Glutamatergic neuron (in vitro differentiated cells): ENCODE measurements around the gene GCC2. TPM values are rescaled to one million over a fixed set of nuclear protein-coding genes. Genes with fewer than 3 reads are reported as not detected.
A peak's percentile ranks its signal among the peaks of the same experiment; 100 is the strongest.

Experiments used
- DNase-seq: peaks from one replicate; pipeline ENCODE4 v3.0.0; 2022
- H3K27ac Mint-ChIP-seq: one replicate; pipeline ENCODE4 v1.8.0; 2020; ENCODE audit warnings: mild to moderate bottlenecking, mixed read lengths, inconsistent platforms; ENCODE audit not compliant: unreplicated experiment
- H3K27me3 Mint-ChIP-seq: one replicate; pipeline ENCODE4 v1.8.0; 2020; ENCODE audit warnings: mild to moderate bottlenecking, moderate library complexity, mixed read lengths, inconsistent platforms; ENCODE audit not compliant: unreplicated experiment
- H3K36me3 Mint-ChIP-seq: one replicate; pipeline ENCODE4 v1.8.0; 2020; ENCODE audit warnings: mild to moderate bottlenecking, mixed read lengths, inconsistent platforms; ENCODE audit not compliant: unreplicated experiment
- H3K4me1 Mint-ChIP-seq: one replicate; pipeline ENCODE4 v1.8.0; 2020; ENCODE audit warnings: mild to moderate bottlenecking, low read depth, mixed read lengths, inconsistent platforms; ENCODE audit not compliant: unreplicated experiment
- H3K4me3 Mint-ChIP-seq: one replicate; pipeline ENCODE4 v1.8.0; 2020; ENCODE audit warnings: mild to moderate bottlenecking, mixed read lengths, inconsistent platforms; ENCODE audit not compliant: unreplicated experiment
- H3K9me3 Mint-ChIP-seq: one replicate; pipeline ENCODE4 v1.8.0; 2020; ENCODE audit warnings: mild to moderate bottlenecking, moderate library complexity, mixed read lengths, inconsistent platforms; ENCODE audit not compliant: unreplicated experiment
- long read RNA-seq: library from polyadenylated mRNA; unstranded; transcript quantifications from one replicate; pipeline ENCODE4 v2.0.0, GENCODE V29; 2020; ENCODE audit not compliant: unreplicated experiment
- total RNA-seq: library from RNA; stranded (reverse); fragmentation: NEBNext Ultra II Directional; extraction: Animal tissue kit (Norgen Biotek cat#: 25700); gene quantifications from one replicate; pipeline ENCODE4 v1.2.1, GENCODE V29; 2021; ENCODE audit not compliant: unreplicated experiment
- TF ChIP-seq, protein P1 (sequence below): fragments of 200-600 bp; sonication (generic); IDR thresholded peaks from one replicate; pipeline ENCODE4 v1.5.0; 2021; ENCODE audit not compliant: partially characterized antibody, unreplicated experiment

The GCC2 gene, protein sequence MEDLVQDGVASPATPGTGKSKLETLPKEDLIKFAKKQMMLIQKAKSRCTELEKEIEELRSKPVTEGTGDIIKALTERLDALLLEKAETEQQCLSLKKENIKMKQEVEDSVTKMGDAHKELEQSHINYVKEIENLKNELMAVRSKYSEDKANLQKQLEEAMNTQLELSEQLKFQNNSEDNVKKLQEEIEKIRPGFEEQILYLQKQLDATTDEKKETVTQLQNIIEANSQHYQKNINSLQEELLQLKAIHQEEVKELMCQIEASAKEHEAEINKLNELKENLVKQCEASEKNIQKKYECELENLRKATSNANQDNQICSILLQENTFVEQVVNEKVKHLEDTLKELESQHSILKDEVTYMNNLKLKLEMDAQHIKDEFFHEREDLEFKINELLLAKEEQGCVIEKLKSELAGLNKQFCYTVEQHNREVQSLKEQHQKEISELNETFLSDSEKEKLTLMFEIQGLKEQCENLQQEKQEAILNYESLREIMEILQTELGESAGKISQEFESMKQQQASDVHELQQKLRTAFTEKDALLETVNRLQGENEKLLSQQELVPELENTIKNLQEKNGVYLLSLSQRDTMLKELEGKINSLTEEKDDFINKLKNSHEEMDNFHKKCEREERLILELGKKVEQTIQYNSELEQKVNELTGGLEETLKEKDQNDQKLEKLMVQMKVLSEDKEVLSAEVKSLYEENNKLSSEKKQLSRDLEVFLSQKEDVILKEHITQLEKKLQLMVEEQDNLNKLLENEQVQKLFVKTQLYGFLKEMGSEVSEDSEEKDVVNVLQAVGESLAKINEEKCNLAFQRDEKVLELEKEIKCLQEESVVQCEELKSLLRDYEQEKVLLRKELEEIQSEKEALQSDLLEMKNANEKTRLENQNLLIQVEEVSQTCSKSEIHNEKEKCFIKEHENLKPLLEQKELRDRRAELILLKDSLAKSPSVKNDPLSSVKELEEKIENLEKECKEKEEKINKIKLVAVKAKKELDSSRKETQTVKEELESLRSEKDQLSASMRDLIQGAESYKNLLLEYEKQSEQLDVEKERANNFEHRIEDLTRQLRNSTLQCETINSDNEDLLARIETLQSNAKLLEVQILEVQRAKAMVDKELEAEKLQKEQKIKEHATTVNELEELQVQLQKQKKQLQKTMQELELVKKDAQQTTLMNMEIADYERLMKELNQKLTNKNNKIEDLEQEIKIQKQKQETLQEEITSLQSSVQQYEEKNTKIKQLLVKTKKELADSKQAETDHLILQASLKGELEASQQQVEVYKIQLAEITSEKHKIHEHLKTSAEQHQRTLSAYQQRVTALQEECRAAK (N-terminal part only)
- total RNA-seq: 36.0 TPM
- long read RNA-seq, partial matches to known transcripts: 5 of 10 reads
- long read RNA-seq, other reads (novel, unspliced or antisense): 3 of 10 reads

GRCh38 chr2:108448678-108449409 is at the start of gene GCC2:
Gene GCC2, plus strand, starts transcription at chr2:108449206. Its CDS starts 69 bp downstream, at chr2:108449275.
- Mint-ChIP-seq H3K27me3 (peaks cover 4% of the 10 kb centered on the region), H3K36me3 (peaks cover 5% of the 10 kb centered on the region), H3K27ac (peak within 1 kb of the TSS; percentile 94), H3K4me3 (peak within 1 kb of the TSS; percentile 100), H3K9me3 (peaks cover 4% of the 10 kb centered on the region), H3K4me1 (peaks cover 5% of the 10 kb centered on the region)
- TF ChIP-seq, protein P1, sequence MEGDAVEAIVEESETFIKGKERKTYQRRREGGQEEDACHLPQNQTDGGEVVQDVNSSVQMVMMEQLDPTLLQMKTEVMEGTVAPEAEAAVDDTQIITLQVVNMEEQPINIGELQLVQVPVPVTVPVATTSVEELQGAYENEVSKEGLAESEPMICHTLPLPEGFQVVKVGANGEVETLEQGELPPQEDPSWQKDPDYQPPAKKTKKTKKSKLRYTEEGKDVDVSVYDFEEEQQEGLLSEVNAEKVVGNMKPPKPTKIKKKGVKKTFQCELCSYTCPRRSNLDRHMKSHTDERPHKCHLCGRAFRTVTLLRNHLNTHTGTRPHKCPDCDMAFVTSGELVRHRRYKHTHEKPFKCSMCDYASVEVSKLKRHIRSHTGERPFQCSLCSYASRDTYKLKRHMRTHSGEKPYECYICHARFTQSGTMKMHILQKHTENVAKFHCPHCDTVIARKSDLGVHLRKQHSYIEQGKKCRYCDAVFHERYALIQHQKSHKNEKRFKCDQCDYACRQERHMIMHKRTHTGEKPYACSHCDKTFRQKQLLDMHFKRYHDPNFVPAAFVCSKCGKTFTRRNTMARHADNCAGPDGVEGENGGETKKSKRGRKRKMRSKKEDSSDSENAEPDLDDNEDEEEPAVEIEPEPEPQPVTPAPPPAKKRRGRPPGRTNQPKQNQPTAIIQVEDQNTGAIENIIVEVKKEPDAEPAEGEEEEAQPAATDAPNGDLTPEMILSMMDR: no peak
- DNase-seq: peak; percentile 97

GRCh38 chr2:108399479-108399878 is 49.5 kb upstream of the GCC2 start:
- Mint-ChIP-seq H3K4me1 (no peaks in the 10 kb centered on the region), H3K36me3 (peaks cover 19% of the 10 kb centered on the region)

GRCh38 chr2:108401800-108402199 is 47.2 kb upstream of the GCC2 start:
- H3K27ac Mint-ChIP-seq: no peak overlapping the region
- H3K27me3 Mint-ChIP-seq: peaks cover 3% of the 10 kb centered on the region
- H3K9me3 Mint-ChIP-seq: peaks cover 7% of the 10 kb centered on the region
- no peak overlapping the region for H3K4me3 Mint-ChIP-seq
- no peaks in the 10 kb centered on the region for H3K4me1 Mint-ChIP-seq
- DNase-seq: no peak
- peaks cover 31% of the 10 kb centered on the region for H3K36me3 Mint-ChIP-seq
- TF ChIP-seq, protein P1: no peak

More at GRCh38 chr2:108399479-108399878, 49.5 kb upstream of the GCC2 start:
- peaks cover 7% of the 10 kb centered on the region for H3K9me3 Mint-ChIP-seq
- H3K4me3 Mint-ChIP-seq: no peak overlapping the region
- peaks cover 3% of the 10 kb centered on the region for H3K27me3 Mint-ChIP-seq
- TF ChIP-seq, protein P1: no peak
- no peak overlapping the region for H3K27ac Mint-ChIP-seq
- no peak for DNase-seq

- Mint-ChIP-seq H3K4me3 (no peak overlapping the region), H3K27me3 (peaks cover 1% of the 10 kb centered on the region), H3K27ac (no peak overlapping the region), H3K9me3 (peaks cover 5% of the 10 kb centered on the region), H3K36me3 (peaks cover 25% of the 10 kb centered on the region), H3K4me1 (no peaks in the 10 kb centered on the region)
- TF ChIP-seq, protein P1: no peak
- no peak for DNase-seq
Observed at GRCh38 chr2:108403494-108403893, 45.5 kb upstream of the GCC2 start.
